Fibroblast of skin of scalp (primary cell): ENCODE measurements around the gene KRTAP9-9.
A peak's percentile ranks its signal among the peaks of the same experiment; 100 is the strongest.
"Not testable (repeated sequence)": the region's sequence is repeated elsewhere in the genome, so short reads cannot be mapped to it uniquely, and the experiment has no call there.

ENCODE experiments used
- DNase-seq: peaks from one replicate; pipeline ENCODE4 v3.0.0-alpha.2; 2013

The KRTAP9-9 gene

DNA sequence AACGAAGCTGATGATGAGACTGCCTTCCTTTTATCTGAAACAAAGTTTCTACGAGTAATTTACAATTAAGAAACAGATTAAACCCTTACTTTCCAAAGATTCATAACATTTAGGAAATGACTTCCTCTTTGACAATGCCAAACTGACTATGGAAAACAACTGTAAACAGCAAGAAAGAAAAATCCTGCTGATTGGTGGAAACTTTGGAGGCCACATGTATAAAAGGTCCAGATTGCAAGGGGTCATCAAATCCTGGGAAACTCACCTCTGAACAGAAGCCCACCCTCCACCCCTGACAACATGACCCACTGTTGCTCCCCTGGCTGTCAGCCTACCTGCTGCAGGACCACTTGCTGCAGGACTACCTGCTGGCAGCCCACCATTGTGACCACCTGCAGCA lies 9.9 kb downstream of the KRTAP9-9 start, which contains the start of gene KRTAP9-6:
TSS of gene KRTAP9-6 (plus strand) at position 301 of the 400 bp plus-strand sequence. CDS start at position 301, 0 bp downstream.
- DNase-seq = no peak

DNA sequence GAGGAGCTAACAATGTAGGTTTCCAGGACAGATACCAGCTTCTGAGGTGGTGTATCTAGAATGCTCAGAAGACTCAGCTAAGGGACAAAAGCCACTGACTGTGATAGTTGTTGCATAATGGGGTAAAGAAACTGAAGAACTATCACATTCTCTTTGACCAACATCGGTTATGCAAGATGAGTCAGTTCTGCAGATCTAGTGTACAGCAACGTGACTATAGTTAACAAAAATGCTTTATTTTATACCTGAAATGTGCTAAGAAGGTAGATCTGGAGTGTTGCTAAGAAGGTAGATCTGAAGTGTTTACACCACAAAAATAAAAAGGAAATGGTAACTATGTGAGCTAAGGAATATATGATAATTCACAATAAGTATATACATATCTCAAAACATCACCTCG lies 12.5 kb downstream of the KRTAP9-9 start:
- DNase-seq = no peak

DNA sequence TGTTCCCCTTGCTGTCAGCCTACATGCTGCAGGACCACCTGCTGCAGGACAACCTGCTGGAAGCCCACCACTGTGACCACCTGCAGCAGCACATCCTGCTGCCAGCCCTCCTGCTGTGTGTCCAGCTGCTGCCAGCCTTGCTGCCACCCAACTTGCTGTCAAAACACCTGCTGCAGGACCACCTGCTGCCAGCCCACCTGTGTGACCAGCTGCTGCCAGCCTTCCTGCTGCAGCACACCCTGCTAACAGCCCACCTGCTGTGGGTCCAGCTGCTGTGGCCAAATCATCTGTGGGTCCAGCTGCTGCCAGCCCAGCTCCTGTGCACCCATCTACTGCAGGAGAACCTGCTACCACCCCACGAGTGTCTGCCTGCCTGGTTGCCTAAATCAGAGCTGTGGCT lies 16.1 kb downstream of the KRTAP9-9 start:
- not testable (repeated sequence) for DNase-seq

DNA sequence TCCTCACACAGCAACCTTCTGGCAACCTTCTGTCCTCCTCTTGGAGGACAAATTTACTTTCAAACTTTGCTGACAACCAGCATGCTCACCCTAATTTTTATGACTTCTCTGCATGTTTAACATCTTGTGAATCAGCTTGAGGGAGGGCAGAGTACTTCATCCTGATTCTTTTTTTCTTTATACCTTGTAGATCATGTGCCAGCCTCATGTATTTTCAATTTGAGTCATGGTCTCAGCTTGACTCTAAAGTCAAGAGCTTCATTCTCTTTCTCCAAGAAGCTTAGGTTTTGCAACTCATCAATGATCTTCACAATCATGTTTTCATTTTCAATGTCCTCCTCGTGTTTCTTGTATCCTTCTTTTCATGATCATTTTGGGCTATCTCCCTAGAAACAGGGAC lies 16.7 kb downstream of the KRTAP9-9 start:
- no peak for DNase-seq

GRCh38 chr17:41275648-41276190 lies 20.5 kb downstream of the KRTAP9-9 start, which contains the start of gene KRTAP9-7:
KRTAP9-7 (plus strand) TSS chr17:41275698; CDS start chr17:41275698, 0 bp downstream.
- not testable (repeated sequence) for DNase-seq

- peak; percentile 53 for DNase-seq
These were observed 23.2 kb downstream of the KRTAP9-9 start for GRCh38 chr17:41278176-41278955.

GRCh38 chr17:41284043-41284442 lies 28.9 kb downstream of the KRTAP9-9 start:
- peak; percentile 95 for DNase-seq

DNA sequence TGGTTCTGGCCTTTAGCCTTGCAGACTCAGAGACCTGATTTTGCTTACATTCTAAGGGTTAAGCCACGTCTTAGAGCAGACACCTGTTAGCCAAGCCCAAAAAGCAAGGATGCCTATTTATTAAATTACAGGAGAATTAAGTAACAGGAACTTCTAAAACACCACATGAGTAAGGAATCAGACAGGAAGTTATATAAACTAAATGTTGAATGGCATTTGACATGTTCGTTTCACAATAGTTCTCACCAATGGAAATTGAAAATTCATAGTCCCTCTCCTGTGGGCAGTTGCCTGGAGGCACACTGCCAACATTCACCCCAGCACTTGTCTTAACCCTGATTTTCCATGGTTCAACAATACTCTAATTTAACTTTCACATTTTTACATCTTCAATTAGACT lies 29.4 kb downstream of the KRTAP9-9 start:
- DNase-seq = no peak

- no peak for DNase-seq
These were observed 31.9 kb downstream of the KRTAP9-9 start for GRCh38 chr17:41287050-41287449.

DNA sequence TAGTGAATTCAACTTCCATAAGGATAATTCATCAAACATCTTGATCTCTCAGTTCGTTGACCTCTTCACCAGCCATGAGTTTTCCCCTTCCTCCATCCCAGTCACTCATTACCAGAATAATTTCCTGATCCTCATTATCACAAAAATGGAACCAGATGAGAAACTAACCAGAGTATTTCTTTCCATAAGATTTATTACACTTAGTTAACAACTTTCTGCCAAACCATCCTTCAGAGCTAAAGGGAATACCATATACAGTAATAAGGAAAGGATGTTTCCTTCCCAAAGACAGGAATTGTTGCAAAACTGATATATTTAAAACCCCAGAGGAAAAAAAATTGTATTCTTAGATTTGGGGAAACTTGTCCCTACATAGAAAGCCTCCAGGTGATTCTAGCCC lies 38.8 kb downstream of the KRTAP9-9 start:
- DNase-seq = no peak

DNA sequence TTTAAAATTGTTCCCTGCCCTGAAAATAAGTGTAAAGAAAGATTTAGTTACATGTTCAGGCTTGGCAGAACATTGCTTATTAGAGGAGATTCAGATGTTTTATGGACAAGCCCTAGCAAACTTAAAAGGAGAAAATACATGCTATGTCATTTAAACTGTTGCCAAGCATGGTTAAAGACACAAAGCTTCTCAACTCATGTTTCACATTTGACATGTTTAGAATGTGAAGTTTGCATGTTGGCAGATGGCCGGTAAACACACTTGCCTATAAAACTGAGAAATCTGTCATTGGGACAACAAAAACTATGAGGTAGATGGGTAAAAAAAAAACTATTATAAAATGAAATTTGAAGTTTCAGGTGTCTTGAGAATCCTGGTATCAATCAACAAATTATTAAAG lies 41.7 kb downstream of the KRTAP9-9 start:
- no peak for DNase-seq

DNA sequence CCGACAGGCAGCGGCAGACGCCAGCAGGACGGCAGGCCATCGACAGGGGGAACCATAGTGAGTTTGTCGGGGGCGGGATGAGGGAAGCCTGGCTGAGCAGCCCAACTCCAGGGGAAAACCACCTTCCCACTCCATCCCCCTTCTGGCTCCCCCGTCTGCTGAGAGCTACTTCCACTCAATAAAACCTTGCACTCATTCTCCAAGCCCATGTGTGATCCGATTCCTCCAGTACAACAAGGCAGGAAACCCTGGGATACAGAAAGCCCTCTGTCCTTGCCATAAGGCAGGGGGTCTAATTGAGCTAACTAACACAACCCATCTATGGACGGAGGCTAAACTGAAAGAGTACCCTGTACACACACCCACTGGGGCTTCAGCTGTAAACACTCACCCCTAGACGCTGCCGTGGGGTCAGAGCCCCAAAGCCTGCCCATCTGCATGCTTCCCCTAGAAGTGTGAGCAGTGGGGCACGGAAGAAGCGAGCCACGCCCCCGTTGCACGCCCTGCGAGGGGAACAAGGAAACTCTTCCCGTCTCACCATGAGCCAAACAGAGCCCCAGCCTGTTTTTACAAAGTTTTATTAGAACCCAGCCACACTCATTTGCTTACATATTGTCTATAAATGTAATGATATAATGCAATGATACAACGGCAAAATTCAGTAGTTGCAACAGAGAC lies 43.4 kb downstream of the KRTAP9-9 start:
- no peak for DNase-seq

GRCh38 chr17:41301204-41301790 lies 46.1 kb downstream of the KRTAP9-9 start:
- no peak for DNase-seq

- DNase-seq = no peak
These were observed 47.0 kb downstream of the KRTAP9-9 start, which contains the start of gene KRTAP29-1 for GRCh38 chr17:41301916-41302901. KRTAP29-1 (minus strand) TSS chr17:41302851; CDS start chr17:41302851, 0 bp downstream.

DNA sequence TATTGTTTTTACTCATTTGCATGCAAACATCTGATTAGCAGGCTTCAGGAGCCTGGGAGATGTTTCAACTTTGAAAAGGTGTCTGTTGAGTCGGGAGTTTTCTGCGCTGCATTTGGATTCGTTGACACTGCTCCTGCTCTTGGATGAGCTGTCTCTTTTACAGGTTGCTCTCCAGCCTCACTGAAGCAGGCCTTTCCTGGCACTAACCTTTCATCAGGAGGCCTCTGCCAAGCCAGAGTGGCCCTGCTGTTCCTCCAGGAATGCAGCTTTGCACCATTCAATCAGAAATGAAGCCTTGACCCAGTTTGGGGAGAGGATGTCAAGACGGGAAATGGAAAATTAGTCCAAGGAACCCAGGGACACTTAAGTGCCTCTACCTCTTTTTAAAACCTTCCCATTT lies 47.8 kb downstream of the KRTAP9-9 start:
- DNase-seq = no peak

GRCh38 chr17:41304091-41304490 lies 48.9 kb downstream of the KRTAP9-9 start:
- no peak for DNase-seq
